Stimulated activated CD4-positive, alpha-beta T cell treated with anti-CD3 and anti-CD28 coated beads, Interleukin-2, amount 100 ng/mL, for 48 hours (primary cell): ENCODE data around the gene SLC39A7.

ENCODE experiments used
- DNase-seq, 2 donors: peaks; one replicate each; pipeline ENCODE4 v3.0.0-alpha.2; 2020

The SLC39A7 gene

DNA sequence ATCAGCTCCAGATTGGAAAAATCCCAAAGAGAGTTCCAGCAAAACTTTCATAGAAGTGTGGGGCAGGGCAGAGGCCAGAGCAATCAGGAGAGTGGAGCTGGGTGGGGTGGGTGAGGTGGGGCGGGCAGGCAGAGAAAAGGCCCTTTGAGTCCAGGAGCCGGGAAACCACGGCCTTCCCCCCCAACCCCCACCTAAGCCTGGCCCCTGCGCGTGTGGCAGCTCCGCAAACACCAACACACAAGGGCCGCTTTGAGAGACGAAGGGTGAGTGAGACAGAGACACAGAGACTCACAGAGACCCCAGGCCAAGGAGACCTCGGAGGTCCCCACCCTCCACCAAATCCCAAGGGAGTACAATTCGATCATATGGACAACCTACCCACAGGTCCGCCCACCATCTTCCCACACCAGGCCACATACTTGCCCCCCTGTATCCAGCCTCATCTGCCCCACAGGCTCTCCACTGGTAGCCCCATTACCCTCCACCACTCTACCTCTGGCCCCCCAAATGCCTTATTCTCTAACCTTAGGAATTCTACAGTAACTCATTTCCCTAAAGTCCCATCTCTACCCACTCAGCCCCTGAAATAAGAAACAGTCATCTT is 10.1 kb upstream of the SLC39A7 start:
- no peak for DNase-seq

DNA sequence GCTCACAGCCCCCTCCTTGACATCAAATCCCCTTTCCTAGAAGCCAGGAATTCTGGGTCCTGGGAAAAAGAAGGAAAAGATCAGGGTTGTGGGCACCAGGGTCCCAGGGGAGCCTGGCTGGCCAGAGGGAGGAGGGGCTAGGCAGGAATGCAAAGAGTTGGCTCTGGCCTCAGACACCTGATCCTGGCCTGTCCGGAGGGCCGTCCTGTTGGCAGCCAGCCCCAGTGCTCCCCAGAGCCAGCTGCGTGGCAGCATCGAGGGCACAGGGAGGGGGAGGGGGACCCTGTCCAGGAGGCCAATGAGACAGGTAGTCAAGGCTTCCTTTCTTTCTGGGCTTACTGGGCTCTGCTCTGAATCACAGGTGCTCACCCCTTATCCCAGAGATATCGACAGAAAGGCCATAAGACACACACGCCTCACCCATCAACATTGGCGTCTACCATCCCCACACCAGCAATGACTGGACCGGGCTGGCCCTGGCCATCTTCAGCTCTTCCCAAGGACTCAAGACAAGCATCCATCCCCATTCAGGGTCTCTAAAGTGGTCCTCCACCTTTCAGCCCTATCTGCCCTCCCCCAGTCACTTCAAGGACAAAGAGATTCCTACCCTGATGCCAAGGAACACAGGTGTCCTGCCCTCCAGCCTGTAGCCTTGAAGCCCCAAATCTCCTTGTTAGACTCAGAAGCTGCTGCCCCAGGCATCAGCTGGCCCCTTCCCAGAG is 9.1 kb upstream of the SLC39A7 start:
- no peak for DNase-seq

DNA sequence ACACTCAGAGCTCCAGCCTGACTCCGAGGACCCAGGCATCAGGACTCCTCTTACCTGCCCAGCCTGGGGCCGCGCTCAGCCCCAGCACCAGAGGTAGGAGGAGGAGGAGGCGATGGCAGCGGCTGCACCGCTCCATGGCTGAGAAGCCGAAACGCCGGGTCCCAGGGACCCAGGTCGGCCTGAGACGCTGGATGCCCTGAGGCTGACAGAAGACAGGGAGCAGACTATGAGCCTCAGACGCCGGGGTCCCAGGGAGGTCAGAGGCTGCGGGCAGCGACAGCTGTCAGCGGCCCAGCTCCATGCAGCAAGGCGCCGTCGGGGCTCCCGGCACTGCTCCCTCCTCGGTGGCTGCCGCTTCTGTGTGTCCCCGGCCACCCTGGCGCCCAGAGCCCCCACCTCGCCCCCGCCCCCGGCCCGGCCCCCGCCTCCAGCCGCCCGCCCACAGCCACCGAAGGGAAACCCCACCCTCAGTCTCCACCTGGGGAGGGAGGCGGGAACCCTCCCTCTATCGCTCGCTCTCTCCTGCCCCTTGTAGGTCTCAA is 8.5 kb upstream of the SLC39A7 start, which contains the start of gene COL11A2:
TSS of gene COL11A2 (minus strand) at position 363 of the 542 bp plus-strand sequence. CDS start at position 136, 227 bp downstream.
- DNase-seq: no peak

DNA sequence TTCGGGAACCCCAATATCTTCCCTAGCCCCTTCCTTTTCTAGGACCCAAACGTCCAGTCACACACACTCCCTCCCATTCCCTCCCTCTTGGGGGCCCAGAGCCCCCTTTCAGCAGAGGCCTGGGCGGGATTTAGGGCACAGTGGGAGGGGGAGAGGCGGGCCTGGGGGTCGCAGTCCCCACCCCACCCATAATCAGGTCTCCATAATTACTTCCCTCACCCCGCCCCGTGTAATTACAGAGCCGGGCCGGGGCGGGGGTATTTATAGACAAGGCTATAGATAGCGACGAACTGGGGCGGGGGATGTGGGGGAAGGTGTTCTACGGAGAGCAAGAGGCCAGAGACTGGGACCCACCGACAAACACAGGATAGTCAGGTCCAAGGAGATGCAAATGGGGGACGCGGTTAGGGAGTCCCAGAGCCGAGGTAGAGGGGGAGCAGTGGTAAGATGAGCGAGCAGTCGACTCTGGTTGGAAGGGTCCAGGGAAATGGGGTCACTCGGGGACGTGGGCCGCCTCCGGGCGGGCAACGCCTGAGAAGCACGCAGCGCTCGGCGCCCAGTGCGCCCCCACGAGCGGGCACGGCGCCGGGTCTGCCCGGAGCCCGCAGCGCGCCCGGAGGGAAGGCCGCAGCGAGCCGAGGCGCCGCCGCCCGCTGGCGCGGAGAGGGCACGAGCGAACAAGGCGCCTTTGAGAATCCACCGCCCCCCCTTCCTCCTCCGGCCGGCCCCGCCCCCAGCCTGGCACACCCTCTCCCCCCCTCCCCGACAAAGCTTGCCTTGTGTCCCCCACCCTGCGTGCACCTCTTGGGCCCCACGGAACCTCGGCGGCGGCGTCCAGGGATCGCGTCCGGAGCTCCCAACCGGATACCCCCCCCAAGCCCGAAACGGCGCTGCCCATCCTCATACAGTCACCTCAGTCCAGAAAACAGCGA is 7.7 kb upstream of the SLC39A7 start:
- no peak for DNase-seq

DNA sequence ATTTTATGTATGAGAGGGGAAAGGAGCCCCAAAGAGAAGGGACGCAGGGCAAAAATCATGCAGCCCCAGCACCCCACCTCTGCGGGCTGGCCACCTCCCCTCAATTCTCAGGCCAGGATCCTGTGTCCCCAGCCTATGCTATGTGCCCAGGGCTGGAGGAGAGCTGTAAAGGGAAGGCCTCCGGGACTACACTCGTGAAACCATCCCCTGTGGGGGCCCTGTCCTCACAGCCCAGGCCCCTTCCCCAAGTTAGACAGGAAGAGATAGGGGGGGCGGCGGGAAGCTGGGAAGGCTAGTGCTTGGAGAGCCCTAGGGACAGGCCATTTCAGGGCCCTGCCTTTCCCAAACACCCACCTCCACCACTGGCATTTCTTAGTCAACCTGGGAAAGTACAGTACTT is 7.0 kb upstream of the SLC39A7 start:
- no peak for DNase-seq

DNA sequence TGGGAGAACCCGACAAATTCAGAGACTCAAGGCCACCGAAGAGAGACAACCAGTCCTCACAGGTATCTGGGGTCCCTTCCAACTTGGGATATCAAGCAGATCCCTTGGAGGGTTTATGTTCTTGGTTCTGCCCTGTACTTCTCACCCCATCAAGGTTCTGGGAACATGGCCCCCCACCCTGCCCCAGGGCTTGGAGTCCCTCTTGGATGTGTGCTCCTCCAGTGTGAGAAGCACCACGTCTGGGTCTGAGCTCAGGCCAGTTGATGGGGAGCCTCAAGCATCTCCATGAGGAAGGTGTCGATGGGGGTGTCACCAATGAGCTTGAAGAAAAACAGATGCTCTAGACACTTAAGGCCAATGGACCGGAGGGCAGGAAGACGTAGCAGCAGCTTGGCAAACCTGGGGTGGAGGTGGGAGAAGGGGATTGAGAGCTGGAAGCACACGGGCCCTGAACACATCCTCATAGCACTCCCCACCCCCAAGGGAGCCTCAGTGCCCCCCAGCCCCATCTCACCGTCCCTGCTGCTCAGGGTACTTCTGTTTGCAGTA is 6.2 kb upstream of the SLC39A7 start:
- no peak for DNase-seq

DNA sequence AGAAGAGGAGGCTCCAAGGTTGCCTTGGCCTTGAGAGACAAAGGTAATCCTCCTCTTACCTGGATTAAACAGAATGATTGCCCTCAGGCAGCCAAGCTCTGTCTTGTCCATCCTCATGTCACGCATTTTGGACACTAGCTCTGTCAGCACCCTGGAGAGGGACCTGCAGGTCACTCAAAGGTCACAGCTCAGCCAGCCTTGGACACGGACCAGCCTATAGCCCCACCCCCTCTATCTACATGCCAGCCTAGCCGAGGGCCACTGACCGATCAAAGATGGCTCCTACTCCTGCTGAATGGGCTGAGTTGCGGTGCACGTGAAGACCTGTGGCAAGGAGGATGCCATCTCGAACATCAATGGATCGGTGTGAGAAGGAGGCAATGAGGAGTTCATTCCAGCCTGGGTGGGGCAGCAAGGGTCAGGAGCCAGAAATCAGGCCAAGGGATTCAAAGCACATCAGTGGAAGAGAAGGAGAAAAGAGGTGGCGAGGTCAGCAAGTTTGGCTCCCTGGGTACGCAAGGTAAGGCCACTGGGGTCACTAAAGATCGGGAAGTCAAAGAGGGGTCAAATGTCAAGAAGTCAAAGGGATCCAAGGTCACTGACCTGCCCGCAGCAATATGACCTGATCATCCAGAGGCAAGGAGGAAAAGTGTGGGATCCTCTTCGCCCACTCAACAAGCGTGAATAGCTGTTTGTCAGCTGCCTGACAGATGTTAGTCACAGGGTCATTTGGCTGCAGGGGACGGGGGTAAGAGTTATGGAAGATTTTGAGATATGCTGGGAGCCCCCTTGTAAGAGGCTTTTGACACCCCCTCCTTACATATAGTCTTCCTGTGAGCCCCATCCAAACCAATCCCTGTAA is 5.1 kb upstream of the SLC39A7 start:
- DNase-seq: no peak

DNA sequence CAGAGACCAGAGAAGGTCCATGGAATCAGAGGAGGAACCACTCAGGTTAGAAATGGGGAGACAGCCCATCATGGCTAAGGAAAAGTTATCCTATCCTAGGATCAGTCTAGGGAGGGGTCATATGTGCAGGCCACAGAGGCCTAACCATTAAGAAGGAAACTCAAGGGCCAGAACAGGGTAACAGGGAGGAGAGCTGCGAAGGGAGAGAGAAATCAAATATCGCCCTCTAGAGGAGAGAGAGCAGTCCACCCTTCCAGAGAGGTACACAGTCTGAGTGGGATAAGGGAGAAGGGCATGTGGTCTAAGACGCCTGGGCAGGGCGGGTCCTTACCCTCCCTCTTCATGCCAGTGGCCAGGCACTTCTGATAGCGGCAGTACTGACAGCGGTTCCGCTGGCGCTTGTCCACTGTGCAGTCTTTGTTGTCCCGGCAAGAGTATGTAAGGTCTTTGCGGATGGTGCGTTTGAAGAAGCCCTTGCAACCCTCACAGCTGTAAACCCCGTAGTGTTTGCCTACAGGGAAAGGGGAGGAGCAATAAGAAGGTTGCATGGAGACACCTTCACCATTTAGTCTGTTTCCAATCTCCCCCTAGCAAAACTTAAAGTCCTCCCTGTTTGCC is 3.1 kb upstream of the SLC39A7 start:
- no peak for DNase-seq

DNA sequence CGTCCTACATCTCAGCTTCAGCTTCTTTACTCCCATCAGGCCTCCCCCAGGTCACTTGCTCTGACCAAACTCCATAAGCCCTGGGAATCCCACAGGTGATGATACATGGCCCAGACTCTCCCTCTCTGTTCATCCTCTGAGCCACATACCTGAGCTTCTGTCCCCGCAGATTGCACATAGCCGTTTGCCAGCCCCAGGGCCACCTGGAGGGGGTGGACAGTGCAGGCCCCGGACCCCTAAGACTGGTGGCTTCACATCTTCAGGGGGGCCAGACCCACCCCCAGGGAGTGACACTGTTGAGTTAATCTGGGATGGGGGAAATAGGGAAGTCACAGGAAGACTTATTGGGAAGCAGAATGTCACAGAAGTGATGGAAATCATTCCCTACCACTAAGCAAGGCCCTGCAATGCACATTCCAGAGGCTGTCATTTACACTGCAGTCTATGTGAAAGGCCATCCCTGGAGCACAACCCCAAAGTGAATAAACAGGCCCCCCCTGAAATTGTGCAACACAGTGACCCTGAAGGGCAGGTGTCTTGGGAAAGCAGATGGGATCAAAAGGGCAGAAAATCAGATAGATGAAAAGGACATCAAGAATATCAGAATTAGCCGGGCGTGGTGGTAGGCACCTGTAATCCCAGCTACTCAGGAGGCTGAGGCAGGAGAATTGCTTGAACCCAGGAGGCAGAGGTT is 2.4 kb upstream of the SLC39A7 start:
- DNase-seq: no peak

DNA sequence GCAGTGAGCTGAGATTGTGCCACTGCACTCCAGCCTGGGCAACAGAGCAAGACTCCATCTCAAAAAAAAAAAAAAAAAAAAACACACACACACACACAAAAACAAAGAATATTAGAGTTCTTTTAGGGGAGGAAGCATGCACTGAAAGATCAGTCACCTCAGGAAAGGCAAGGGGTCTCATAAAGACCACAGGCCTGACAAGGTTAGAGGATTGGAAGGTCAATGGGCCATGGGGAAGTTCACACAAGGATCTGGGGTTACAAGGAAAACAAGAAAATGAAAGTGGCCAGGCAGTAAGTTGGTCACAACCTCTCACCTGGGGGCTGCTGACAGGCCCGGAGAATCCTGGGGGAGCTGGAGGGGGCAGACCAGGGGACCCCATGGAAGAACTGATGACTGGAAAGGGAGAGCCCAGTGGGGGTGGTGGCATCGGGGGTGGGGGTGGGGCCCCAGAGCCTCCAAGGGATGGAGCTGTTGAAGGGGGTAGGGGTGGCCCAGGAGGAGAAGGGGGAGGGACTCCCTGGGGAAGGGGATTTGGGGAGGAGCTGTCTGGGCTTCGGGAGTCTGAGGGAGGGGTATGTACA is 1.7 kb upstream of the SLC39A7 start:
- no peak for DNase-seq

DNA sequence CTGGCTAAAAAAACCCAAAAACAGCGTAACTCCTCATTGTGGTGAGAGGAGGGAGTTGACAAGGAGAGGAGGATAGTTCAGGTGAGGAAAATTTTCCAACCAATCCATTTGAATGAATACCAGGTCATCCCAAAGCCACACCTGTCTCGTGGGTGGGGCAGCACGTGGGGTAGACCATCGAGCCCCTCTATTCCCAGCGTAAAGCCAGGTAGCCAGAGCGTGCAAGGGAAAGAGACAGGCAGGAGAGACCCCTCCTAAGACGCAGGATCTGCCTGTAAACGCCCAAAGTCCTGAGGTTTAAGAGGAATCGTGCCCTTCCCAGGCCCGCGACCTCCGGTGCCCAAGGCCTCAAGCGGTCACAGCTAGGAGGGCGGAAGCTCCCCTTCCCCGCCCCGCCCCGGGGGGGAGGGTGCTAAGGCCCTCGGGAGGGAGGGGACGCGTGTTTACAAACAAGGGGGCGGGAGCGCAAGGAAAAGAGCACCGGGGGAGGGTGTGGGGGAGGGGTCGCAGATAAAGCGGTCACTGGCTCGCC is 914 bp upstream of the SLC39A7 start:
- DNase-seq: peak in 1 of 2 donors; percentile 60

DNA sequence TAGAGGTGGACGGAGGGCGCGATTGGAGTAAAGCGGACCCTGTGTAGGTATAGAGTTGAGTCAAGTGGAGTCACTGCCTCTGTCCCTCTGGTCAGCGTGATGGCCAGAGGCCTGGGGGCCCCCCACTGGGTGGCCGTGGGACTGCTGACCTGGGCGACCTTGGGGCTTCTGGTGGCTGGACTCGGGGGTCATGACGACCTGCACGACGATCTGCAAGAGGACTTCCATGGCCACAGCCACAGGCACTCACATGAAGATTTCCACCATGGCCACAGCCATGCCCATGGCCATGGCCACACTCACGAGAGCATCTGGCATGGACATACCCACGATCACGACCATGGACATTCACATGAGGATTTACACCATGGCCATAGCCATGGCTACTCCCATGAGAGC is 479 bp downstream of the SLC39A7 start:
- no peak for DNase-seq

DNA sequence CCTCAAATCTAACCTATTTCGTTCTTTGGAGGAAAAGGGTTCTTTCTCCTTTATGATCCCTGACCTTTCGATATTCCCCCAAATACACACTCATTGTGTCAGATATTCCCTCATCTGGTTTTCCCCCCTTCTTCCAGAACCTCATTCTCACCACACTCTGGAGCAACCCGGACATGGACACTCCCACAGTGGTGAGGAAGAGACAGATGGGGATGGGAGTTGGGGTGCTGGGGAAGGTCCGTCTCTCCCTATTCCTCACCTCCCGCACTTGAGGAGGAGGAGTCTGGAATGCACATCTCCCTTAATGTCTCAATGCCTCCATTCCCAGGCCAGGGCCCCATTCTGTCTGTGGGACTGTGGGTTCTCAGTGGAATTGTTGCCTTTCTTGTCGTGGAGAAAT is 1.3 kb downstream of the SLC39A7 start:
- no peak for DNase-seq

DNA sequence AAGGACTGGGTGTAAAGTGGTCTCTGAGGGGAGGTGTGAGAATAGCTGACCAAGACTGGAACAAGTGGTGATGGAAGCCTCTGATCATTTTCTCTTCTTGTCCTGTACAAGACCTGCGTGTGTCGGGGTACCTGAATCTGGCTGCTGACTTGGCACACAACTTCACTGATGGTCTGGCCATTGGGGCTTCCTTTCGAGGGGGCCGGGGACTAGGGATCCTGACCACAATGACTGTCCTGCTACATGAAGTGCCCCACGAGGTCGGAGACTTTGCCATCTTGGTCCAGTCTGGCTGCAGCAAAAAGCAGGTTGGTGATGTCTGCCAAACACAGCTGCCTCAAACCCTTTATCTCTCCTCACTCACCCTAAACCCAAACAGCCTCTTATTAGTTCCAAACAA is 2.1 kb downstream of the SLC39A7 start:
- DNase-seq: no peak

DNA sequence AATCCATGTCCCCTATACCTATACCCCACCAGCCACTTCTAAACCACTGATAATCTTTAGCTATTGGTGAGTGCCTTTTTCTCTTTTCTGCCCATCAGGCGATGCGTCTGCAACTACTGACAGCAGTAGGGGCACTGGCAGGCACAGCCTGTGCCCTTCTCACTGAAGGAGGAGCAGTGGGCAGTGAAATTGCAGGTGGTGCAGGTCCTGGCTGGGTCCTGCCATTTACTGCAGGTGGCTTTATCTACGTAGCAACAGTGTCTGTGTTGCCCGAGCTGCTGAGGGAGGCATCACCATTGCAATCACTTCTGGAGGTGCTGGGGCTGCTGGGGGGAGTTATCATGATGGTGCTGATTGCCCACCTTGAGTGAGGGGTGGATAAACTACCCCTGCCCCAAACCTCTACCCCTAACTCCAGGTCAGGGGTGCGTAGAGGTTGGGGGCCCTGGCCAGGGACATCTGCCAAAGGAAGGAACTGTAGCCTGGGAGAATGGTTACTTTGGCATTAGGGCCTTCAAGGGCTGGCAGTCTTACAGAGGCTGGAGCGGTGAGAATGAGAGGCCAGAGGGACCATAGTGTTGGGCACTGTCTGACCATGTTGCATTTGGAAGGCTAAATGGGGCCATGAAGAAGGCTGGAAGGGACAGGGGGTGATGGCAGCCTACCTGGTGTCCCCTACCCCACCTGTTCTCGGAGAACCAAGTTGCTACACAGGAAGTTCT is 2.9 kb downstream of the SLC39A7 start:
- no peak for DNase-seq

DNA sequence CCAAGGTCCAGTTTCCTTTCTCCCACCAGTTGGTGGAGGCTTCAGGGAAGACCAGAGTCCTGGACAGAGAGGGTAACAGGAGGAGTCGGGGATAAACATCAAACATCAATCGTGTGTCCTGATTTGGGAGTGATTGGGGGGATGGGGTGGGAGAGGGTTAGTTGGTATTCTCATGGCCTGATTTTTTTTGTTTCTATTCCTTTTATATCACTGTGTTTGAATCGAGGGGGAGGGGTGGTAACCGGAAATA is 3.4 kb downstream of the SLC39A7 start:
- no peak for DNase-seq

DNA sequence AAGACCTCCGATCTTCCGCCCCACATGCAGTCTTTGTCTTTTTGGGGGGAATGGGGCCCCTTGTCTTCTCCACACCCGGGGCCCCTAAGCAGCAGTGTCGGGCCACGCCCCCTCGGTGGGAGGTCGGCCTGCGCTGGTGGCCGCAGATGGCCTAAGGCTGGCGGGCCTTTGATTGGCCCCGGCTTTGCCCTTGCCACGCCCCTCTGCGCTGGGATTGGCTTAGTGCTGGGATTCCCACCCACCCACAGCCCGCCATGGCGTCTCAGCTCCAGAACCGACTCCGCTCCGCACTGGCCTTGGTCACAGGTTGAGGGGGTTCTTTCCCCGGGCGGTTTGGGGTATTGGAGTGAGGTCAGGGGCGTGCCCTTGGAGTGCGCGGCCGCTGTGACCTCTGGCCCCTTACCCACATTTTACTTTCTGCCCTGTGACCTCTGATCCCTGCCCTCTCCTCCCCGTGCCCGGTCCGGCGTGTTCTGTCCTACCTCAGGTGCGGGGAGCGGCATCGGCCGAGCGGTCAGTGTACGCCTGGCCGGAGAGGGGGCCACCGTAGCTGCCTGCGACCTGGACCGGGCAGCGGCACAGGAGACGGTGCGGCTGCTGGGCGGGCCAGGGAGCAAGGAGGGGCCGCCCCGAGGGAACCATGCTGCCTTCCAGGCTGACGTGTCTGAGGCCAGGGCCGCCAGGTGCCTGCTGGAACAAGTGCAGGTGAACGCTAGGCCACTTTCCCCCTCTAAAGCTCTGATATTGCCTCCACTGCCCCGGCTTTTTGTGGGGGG is 3.9 kb downstream of the SLC39A7 start, which contains the start of gene HSD17B8:
TSS of gene HSD17B8 (plus strand) at position 241 of the 776 bp plus-strand sequence. CDS start at position 255, 14 bp downstream.
- peak; percentile 89 to 92 for DNase-seq

DNA sequence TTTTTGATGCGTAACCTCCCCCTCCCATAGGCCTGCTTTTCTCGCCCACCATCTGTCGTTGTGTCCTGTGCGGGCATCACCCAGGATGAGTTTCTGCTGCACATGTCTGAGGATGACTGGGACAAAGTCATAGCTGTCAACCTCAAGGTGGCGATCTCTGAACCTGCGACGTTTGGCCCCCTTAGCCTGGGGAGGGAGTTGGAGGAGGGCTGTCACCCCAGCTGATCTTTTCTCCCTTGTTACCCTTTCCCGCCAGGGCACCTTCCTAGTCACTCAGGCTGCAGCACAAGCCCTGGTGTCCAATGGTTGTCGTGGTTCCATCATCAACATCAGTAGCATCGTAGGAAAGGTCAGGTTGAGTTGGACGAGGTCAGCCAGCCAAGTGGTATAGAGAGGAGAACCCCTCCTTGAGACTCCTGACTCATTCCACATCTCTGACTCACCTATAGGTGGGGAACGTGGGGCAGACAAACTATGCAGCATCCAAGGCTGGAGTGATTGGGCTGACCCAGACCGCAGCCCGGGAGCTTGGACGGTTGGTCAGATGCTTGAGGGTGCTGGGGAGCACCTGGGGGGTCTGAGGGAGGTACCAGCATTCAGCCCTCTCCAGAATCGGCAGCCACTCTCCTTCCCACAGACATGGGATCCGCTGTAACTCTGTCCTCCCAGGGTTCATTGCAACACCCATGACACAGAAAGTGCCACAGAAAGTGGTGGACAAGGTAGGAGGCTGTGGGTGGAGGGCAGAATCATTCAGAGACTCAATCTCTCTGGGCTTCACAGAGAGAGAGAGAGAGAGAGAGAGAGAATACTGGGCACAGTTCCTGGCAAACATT is 4.7 kb downstream of the SLC39A7 start:
- DNase-seq: peak in 1 of 2 donors; percentile 51
